IPS-11a (cell line): Measurements from ENCODE around the gene C1QTNF5.

Source experiments
- H3K4me3 ChIP-seq: one replicate; pipeline ENCODE4 v1.5.1; 2013; ENCODE audit warnings: low read depth, low read length, control low read depth

C1QTNF5 gene

GRCh38 chr11:119297938-119298337 is 42.7 kb downstream of the C1QTNF5 start:
- no peak overlapping the region for H3K4me3 ChIP-seq

GRCh38 chr11:119295178-119295577 is 45.5 kb downstream of the C1QTNF5 start:
- no peak overlapping the region for H3K4me3 ChIP-seq

- H3K4me3 ChIP-seq, result no peak overlapping the region
Measured at GRCh38 chr11:119293461-119293860, 47.2 kb downstream of the C1QTNF5 start.

GRCh38 chr11:119290894-119291497 is 49.7 kb downstream of the C1QTNF5 start:
- no peak overlapping the region for H3K4me3 ChIP-seq
